ENCODE data around the gene RHOU. TPM values are rescaled to one million over a fixed set of nuclear protein-coding genes. Genes with fewer than 3 reads are reported as not detected.

The RHOU gene
- polyA plus RNA-seq, 4 donors, result 17.9 to 43.5 (median 42.1) TPM

- no peak for FAIRE-seq
- Histone ChIP-seq H3K27me3 (ENCODE audit: control insufficient read depth in 3 of 3, insufficient read depth in 3 of 3, low read length in 3 of 3) (no peaks in the 10 kb centered on the region), H3K36me3 (ENCODE audit: control insufficient read depth in 3 of 3, insufficient read depth in 2 of 3, low read depth in 1 of 3, low read length in 3 of 3) (peaks cover 3 to 66% (median 9%) of the 10 kb centered on the region in 3 donors), H3K27ac (ENCODE audit: low read depth in 1 of 3, low read length in 2 of 3) (no peak overlapping the region), H3K4me3 (ENCODE audit: low read depth in 1 of 3, low read length in 3 of 3) (no peak overlapping the region), H3K9me3 (ENCODE audit: control insufficient read depth in 2 of 2, insufficient read depth in 1 of 2, low read depth in 1 of 2, low read length in 1 of 2) (no peaks in the 10 kb centered on the region), H3K4me1 (ENCODE audit: control insufficient read depth in 3 of 3, insufficient read depth in 2 of 3, low read depth in 1 of 3, low read length in 2 of 3) (peaks cover 0 to 27% (median 1%) of the 10 kb centered on the region in 3 donors)
- DNase-seq, result no peak
- 88 to 91% (median 91%) methylated on average over 8 of the region's 8 CpGs for WGBS, 3 donors
These were observed 7.1 kb downstream of the RHOU start for GRCh38 chr1:228742281-228742860.

GRCh38 chr1:228743405-228743804, 8.1 kb downstream of the RHOU start:
- Histone ChIP-seq H3K36me3 (ENCODE audit: control insufficient read depth in 3 of 3, insufficient read depth in 2 of 3, low read depth in 1 of 3, low read length in 3 of 3) (peaks cover 3 to 59% (median 9%) of the 10 kb centered on the region in 3 donors), H3K9me3 (ENCODE audit: control insufficient read depth in 2 of 2, insufficient read depth in 1 of 2, low read depth in 1 of 2, low read length in 1 of 2) (no peaks in the 10 kb centered on the region), H3K4me3 (ENCODE audit: low read depth in 1 of 3, low read length in 3 of 3) (no peak overlapping the region), H3K4me1 (ENCODE audit: control insufficient read depth in 3 of 3, insufficient read depth in 2 of 3, low read depth in 1 of 3, low read length in 2 of 3) (peaks cover 0 to 25% (median 1%) of the 10 kb centered on the region in 3 donors), H3K27ac (ENCODE audit: low read depth in 1 of 3, low read length in 2 of 3) (no peak overlapping the region), H3K27me3 (ENCODE audit: control insufficient read depth in 3 of 3, insufficient read depth in 3 of 3, low read length in 3 of 3) (no peaks in the 10 kb centered on the region)
- no peak for FAIRE-seq
- 92 to 97% (median 96%) methylated on average over 13 of the region's 13 CpGs for WGBS, 3 donors
- DNase-seq, result no peak

GRCh38 chr1:228744356-228744755, 9.1 kb downstream of the RHOU start:
- 81 to 90% (median 87%) methylated on average over 6 of the region's 6 CpGs for WGBS, 3 donors
- H3K36me3 ChIP-seq (ENCODE audit: control insufficient read depth in 3 of 3, insufficient read depth in 2 of 3, low read depth in 1 of 3, low read length in 3 of 3), result peaks cover 3 to 50% (median 9%) of the 10 kb centered on the region in 3 donors
- H3K27ac ChIP-seq (ENCODE audit: low read depth in 1 of 3, low read length in 2 of 3), result no peak overlapping the region

GRCh38 chr1:228744918-228745317, 9.6 kb downstream of the RHOU start:
- H3K4me3 ChIP-seq (ENCODE audit: low read depth in 1 of 3, low read length in 3 of 3), result no peak overlapping the region
- no peak overlapping the region for H3K27ac ChIP-seq (ENCODE audit: low read depth in 1 of 3, low read length in 2 of 3)
- H3K27me3 ChIP-seq (ENCODE audit: control insufficient read depth in 3 of 3, insufficient read depth in 3 of 3, low read length in 3 of 3), result no peaks in the 10 kb centered on the region
- peaks cover 0 to 22% (median 1%) of the 10 kb centered on the region in 3 donors for H3K4me1 ChIP-seq (ENCODE audit: control insufficient read depth in 3 of 3, insufficient read depth in 2 of 3, low read depth in 1 of 3, low read length in 2 of 3)
- peaks cover 3 to 44% (median 9%) of the 10 kb centered on the region in 3 donors for H3K36me3 ChIP-seq (ENCODE audit: control insufficient read depth in 3 of 3, insufficient read depth in 2 of 3, low read depth in 1 of 3, low read length in 3 of 3)
- 80 to 88% (median 84%) methylated on average over 6 of the region's 6 CpGs for WGBS, 3 donors
- H3K9me3 ChIP-seq (ENCODE audit: control insufficient read depth in 2 of 2, insufficient read depth in 1 of 2, low read depth in 1 of 2, low read length in 1 of 2), result no peaks in the 10 kb centered on the region
- FAIRE-seq (no peak), DNase-seq (no peak)

More at GRCh38 chr1:228744356-228744755, 9.1 kb downstream of the RHOU start:
- Histone ChIP-seq H3K27me3 (ENCODE audit: control insufficient read depth in 3 of 3, insufficient read depth in 3 of 3, low read length in 3 of 3) (no peaks in the 10 kb centered on the region), H3K4me1 (ENCODE audit: control insufficient read depth in 3 of 3, insufficient read depth in 2 of 3, low read depth in 1 of 3, low read length in 2 of 3) (peaks cover 0 to 27% (median 1%) of the 10 kb centered on the region in 3 donors), H3K4me3 (ENCODE audit: low read depth in 1 of 3, low read length in 3 of 3) (no peak overlapping the region), H3K9me3 (ENCODE audit: control insufficient read depth in 2 of 2, insufficient read depth in 1 of 2, low read depth in 1 of 2, low read length in 1 of 2) (no peaks in the 10 kb centered on the region)
- FAIRE-seq (no peak), DNase-seq (no peak)

- Histone ChIP-seq H3K27me3 (ENCODE audit: control insufficient read depth in 3 of 3, insufficient read depth in 3 of 3, low read length in 3 of 3) (no peaks in the 10 kb centered on the region), H3K36me3 (ENCODE audit: control insufficient read depth in 3 of 3, insufficient read depth in 2 of 3, low read depth in 1 of 3, low read length in 3 of 3) (peaks cover 3 to 43% (median 9%) of the 10 kb centered on the region in 3 donors), H3K4me1 (ENCODE audit: control insufficient read depth in 3 of 3, insufficient read depth in 2 of 3, low read depth in 1 of 3, low read length in 2 of 3) (peaks cover 0 to 19% (median 1%) of the 10 kb centered on the region in 3 donors), H3K4me3 (ENCODE audit: low read depth in 1 of 3, low read length in 3 of 3) (no peak overlapping the region), H3K27ac (ENCODE audit: low read depth in 1 of 3, low read length in 2 of 3) (no peak overlapping the region), H3K9me3 (ENCODE audit: control insufficient read depth in 2 of 2, insufficient read depth in 1 of 2, low read depth in 1 of 2, low read length in 1 of 2) (no peaks in the 10 kb centered on the region)
- DNase-seq, result no peak
- no peak for FAIRE-seq
- WGBS, 3 donors, result 93 to 95% (median 93%) methylated on average over 4 of the region's 4 CpGs
These were observed 10.2 kb downstream of the RHOU start for GRCh38 chr1:228745497-228745896.

GRCh38 chr1:228747301-228747935, 12.1 kb downstream of the RHOU start:
- WGBS, 3 donors, result 89 to 99% (median 96%) methylated on average over 3 of the region's 3 CpGs
- DNase-seq (no peak), FAIRE-seq (no peak)
- H3K27me3 ChIP-seq (ENCODE audit: control insufficient read depth in 3 of 3, insufficient read depth in 3 of 3, low read length in 3 of 3), result peaks cover 0 to 3% (median 0%) of the 10 kb centered on the region in 3 donors
- peaks cover 3 to 33% (median 6%) of the 10 kb centered on the region in 3 donors for H3K36me3 ChIP-seq (ENCODE audit: control insufficient read depth in 3 of 3, insufficient read depth in 2 of 3, low read depth in 1 of 3, low read length in 3 of 3)
- no peaks in the 10 kb centered on the region for H3K9me3 ChIP-seq (ENCODE audit: control insufficient read depth in 2 of 2, insufficient read depth in 1 of 2, low read depth in 1 of 2, low read length in 1 of 2)
- H3K4me1 ChIP-seq (ENCODE audit: control insufficient read depth in 3 of 3, insufficient read depth in 2 of 3, low read depth in 1 of 3, low read length in 2 of 3), result peaks cover 0 to 16% (median 1%) of the 10 kb centered on the region in 3 donors
- H3K4me3 ChIP-seq (ENCODE audit: low read depth in 1 of 3, low read length in 3 of 3), result no peak overlapping the region
- no peak overlapping the region for H3K27ac ChIP-seq (ENCODE audit: low read depth in 1 of 3, low read length in 2 of 3)

- 91 to 98% (median 91%) methylated on average over 2 of the region's 2 CpGs for WGBS, 3 donors
- Histone ChIP-seq H3K4me1 (ENCODE audit: control insufficient read depth in 3 of 3, insufficient read depth in 2 of 3, low read depth in 1 of 3, low read length in 2 of 3) (peaks cover 0 to 16% (median 1%) of the 10 kb centered on the region in 3 donors), H3K27ac (ENCODE audit: low read depth in 1 of 3, low read length in 2 of 3) (peak overlapping the region in 1 of 3 donors; percentile 20), H3K27me3 (ENCODE audit: control insufficient read depth in 3 of 3, insufficient read depth in 3 of 3, low read length in 3 of 3) (peaks cover 0 to 3% (median 0%) of the 10 kb centered on the region in 3 donors), H3K4me3 (ENCODE audit: low read depth in 1 of 3, low read length in 3 of 3) (no peak overlapping the region), H3K9me3 (ENCODE audit: control insufficient read depth in 2 of 2, insufficient read depth in 1 of 2, low read depth in 1 of 2, low read length in 1 of 2) (no peaks in the 10 kb centered on the region), H3K36me3 (ENCODE audit: control insufficient read depth in 3 of 3, insufficient read depth in 2 of 3, low read depth in 1 of 3, low read length in 3 of 3) (peaks cover 0 to 28% (median 6%) of the 10 kb centered on the region in 3 donors)
- no peak for DNase-seq
- no peak for FAIRE-seq
These were observed 12.8 kb downstream of the RHOU start for GRCh38 chr1:228748029-228748428.

- peaks cover 0 to 3% (median 0%) of the 10 kb centered on the region in 3 donors for H3K27me3 ChIP-seq (ENCODE audit: control insufficient read depth in 3 of 3, insufficient read depth in 3 of 3, low read length in 3 of 3)
- WGBS, 3 donors, result 34 to 50% (median 48%) methylated on average over 3 of the region's 3 CpGs
These were observed 13.2 kb downstream of the RHOU start for GRCh38 chr1:228748431-228748830.

More at GRCh38 chr1:228748431-228748830, 13.2 kb downstream of the RHOU start:
- FAIRE-seq (no peak), DNase-seq (peak in 1 of 2 donors; percentile 71)
- peaks cover 0 to 16% (median 1%) of the 10 kb centered on the region in 3 donors for H3K4me1 ChIP-seq (ENCODE audit: control insufficient read depth in 3 of 3, insufficient read depth in 2 of 3, low read depth in 1 of 3, low read length in 2 of 3)
- no peak overlapping the region for H3K4me3 ChIP-seq (ENCODE audit: low read depth in 1 of 3, low read length in 3 of 3)
- no peaks in the 10 kb centered on the region for H3K9me3 ChIP-seq (ENCODE audit: control insufficient read depth in 2 of 2, insufficient read depth in 1 of 2, low read depth in 1 of 2, low read length in 1 of 2)
- peaks cover 0 to 24% (median 6%) of the 10 kb centered on the region in 3 donors for H3K36me3 ChIP-seq (ENCODE audit: control insufficient read depth in 3 of 3, insufficient read depth in 2 of 3, low read depth in 1 of 3, low read length in 3 of 3)
- H3K27ac ChIP-seq (ENCODE audit: low read depth in 1 of 3, low read length in 2 of 3), result peak overlapping the region in 1 of 3 donors; percentile 33

Data from small intestine (tissue), 7 donors.